Measurements from ENCODE around the gene USP12.

The USP12 gene

GRCh38 chr13:27110056-27110746 is 61.4 kb downstream of the USP12 start:
- TF ChIP-seq CTCF (conservative IDR thresholded peaks at IDR 0.05; ENCODE audit: low read length), result no peak
- no peak for DNase-seq (ENCODE audit: low read depth)
- H3K4me3 ChIP-seq (ENCODE audit: low read length), result no peak overlapping the region

DNA sequence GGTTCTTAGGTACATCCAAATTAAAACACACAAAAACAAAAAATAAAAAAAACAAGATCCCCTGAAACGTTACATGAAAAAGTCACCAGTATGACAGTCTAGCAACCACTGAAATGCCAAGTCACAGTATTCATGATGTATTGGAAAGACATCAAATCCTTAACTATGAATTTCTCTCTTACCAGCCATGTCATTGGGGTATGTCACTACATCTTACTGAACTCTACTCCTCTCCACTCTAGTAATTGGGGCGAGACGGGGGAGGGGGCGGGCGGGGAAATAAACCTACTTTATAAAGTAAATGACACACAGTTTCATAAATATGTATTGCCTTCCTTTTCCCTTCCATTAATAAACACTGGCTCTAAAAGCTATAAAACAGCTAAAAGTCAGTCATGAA is 65.5 kb downstream of the USP12 start:
- no peak overlapping the region for H3K4me3 ChIP-seq (ENCODE audit: low read length)
- no peak for DNase-seq (ENCODE audit: low read depth)
- no peak for TF ChIP-seq CTCF (conservative IDR thresholded peaks at IDR 0.05; ENCODE audit: low read length)

DNA sequence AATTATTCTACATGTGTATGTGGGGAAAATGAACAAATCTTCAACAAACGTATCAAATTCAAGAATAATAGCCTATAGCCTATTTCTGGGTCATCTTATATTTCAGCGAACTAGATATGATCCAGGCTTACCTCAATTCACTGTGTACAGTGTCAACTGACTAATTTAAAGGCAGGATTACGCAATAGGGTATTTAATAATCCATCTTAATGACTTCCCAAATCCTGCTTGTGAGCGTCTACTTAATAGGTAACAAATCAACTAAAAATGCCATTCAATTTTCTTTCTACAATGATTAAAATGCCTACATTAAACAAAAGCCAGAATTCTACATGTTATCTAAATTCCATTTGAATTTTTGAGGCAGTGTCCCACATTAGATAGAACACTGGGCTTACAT is 67.0 kb downstream of the USP12 start:
- no peak for TF ChIP-seq CTCF (conservative IDR thresholded peaks at IDR 0.05; ENCODE audit: low read length)
- no peak for DNase-seq (ENCODE audit: low read depth)
- H3K4me3 ChIP-seq (ENCODE audit: low read length), result no peak overlapping the region

DNA sequence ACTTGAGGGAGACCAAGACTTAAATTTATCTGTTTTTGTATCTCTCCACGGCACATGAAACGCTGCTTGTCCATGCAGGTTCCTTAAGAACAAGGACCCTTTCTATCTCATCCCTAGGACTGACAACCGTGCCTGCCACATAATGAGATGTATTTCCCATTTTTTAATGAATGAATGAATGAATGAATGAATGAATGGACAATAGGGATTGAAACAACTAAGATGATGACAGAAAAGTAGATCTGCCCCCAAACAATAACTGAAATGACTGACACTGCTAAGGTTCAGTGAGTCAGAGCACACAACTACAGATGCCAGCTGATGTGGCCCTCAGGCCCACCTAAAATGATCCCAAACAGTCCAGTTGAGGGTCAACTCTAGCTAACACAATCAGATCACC is 69.8 kb downstream of the USP12 start:
- H3K4me3 ChIP-seq (ENCODE audit: low read length), result no peak overlapping the region
- TF ChIP-seq CTCF (conservative IDR thresholded peaks at IDR 0.05; ENCODE audit: low read length), result no peak
- DNase-seq (ENCODE audit: low read depth), result no peak

DNA sequence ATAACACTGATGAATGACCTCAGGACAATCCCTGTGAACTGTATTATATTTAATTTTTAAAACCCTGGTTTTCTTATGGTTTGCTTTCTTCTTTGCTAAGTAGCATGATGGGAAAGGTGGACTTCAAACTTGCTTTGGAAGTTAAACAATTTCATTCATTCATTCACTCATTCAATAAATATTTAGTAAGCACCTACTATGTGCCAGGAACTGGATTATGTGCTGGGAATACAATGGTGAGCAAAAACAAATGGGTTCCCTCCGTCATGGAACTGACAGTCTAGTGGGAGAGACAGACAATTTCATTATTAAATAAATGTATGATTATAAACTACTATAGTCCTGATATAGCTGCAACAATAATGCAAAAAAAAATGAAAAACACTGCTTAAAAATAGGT is 70.3 kb downstream of the USP12 start:
- H3K4me3 ChIP-seq (ENCODE audit: low read length), result no peak overlapping the region
- no peak for TF ChIP-seq CTCF (conservative IDR thresholded peaks at IDR 0.05; ENCODE audit: low read length)
- no peak for DNase-seq (ENCODE audit: low read depth)

- no peak for TF ChIP-seq CTCF (conservative IDR thresholded peaks at IDR 0.05; ENCODE audit: low read length)
- no peak for DNase-seq (ENCODE audit: low read depth)
- no peak overlapping the region for H3K4me3 ChIP-seq (ENCODE audit: low read length)
Measured at GRCh38 chr13:27097691-27098090, 73.9 kb downstream of the USP12 start.

DNA sequence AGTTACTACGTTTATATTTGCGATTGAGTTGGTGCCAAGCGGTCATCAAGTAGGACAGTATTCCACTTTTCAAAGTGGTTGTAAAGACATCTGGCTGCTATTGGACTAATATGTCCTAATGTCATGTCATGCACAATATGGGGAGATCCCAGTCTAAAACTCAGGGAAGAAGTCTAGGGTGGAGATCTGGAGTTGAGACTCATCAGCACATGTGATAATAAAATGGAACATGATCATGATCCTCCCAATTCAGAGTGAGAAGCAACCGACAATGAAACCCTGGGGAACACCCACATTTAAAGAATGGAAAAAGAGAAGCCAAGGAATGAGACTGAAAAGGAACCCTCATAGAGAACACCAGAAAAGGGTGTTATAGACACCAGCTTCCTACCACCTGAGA is 80.2 kb downstream of the USP12 start:
- no peak for DNase-seq (ENCODE audit: low read depth)
- no peak overlapping the region for H3K4me3 ChIP-seq (ENCODE audit: low read length)
- no peak for TF ChIP-seq CTCF (conservative IDR thresholded peaks at IDR 0.05; ENCODE audit: low read length)
